Activated CD4-positive, alpha-beta memory T cell treated with anti-CD3 and anti-CD28 coated beads, Interleukin-2, amount 10 ng/mL, durations not matched to agents 7 days and 5 days (primary cell): ENCODE measurements around the gene ALDH7A1. TPM values are rescaled to one million over a fixed set of nuclear protein-coding genes. Genes with fewer than 3 reads are reported as not detected.
A peak's percentile ranks its signal among the peaks of the same experiment; 100 is the strongest.

Experiments used
- CTCF ChIA-PET: fragments of 350-600 bp; sonication (Branson Sonifier 250); formaldehyde crosslinking; loops from one replicate; lab custom pipeline; 2021; ENCODE audit warnings: antibody characterized with exemption, inconsistent platforms; lab: Charles Lee
- POLR2A ChIA-PET: fragments of 350-600 bp; sonication (Branson Sonifier 250); formaldehyde crosslinking; loops from one replicate; lab custom pipeline; 2021; ENCODE audit warnings: antibody characterized with exemption; lab: Charles Lee
- DNase-seq: peaks from one replicate; pipeline ENCODE4 v3.0.0-alpha.2; 2020
- H3K27ac Mint-ChIP-seq: one replicate; pipeline ENCODE4 v1.8.0; 2021; ENCODE audit warnings: mild to moderate bottlenecking, mixed read lengths
- H3K27me3 Mint-ChIP-seq: one replicate; pipeline ENCODE4 v1.8.0; 2021; ENCODE audit warnings: mixed read lengths
- H3K36me3 Mint-ChIP-seq: one replicate; pipeline ENCODE4 v1.8.0; 2021; ENCODE audit warnings: low read depth, mixed read lengths
- H3K4me1 Mint-ChIP-seq: one replicate; pipeline ENCODE4 v1.8.0; 2021; ENCODE audit warnings: mixed read lengths
- H3K4me3 Mint-ChIP-seq: one replicate; pipeline ENCODE4 v1.8.0; 2021; ENCODE audit warnings: mild to moderate bottlenecking, mixed read lengths
- H3K9me3 Mint-ChIP-seq: one replicate; pipeline ENCODE4 v1.8.0; 2021; ENCODE audit warnings: mixed read lengths
- total RNA-seq, 2 experiments: library from RNA; stranded (reverse); gene quantifications; one replicate each; pipeline ENCODE4 v1.2.3, GENCODE V29; 2021

ALDH7A1 gene
- total RNA-seq, 2 experiments from 2014 or later, result 0.71 to 1.0 TPM

- Mint-ChIP-seq H3K36me3 (no peaks in the 10 kb centered on the region), H3K9me3 (peaks cover 2% of the 10 kb centered on the region), H3K27me3 (no peaks in the 10 kb centered on the region), H3K27ac (no peak overlapping the region), H3K4me1 (peaks cover 13% of the 10 kb centered on the region), H3K4me3 (no peak overlapping the region)
- ChIA-PET CTCF (interaction anchor here (0.7 to 1.9 kb wide), 4 partner anchors 13 to 159 kb away, joined by 3 to 11 read pairs (median 3); no protein-coding TSS in a partner anchor), POLR2A (no interaction called here)
- no peak for DNase-seq
Measured at GRCh38 chr5:126512451-126512850, 82.6 kb downstream of the ALDH7A1 start.

- no peak for DNase-seq
- Mint-ChIP-seq H3K4me3 (no peak overlapping the region), H3K27me3 (no peaks in the 10 kb centered on the region), H3K27ac (no peak overlapping the region), H3K9me3 (peaks cover 2% of the 10 kb centered on the region), H3K36me3 (no peaks in the 10 kb centered on the region), H3K4me1 (peaks cover 13% of the 10 kb centered on the region)
- POLR2A ChIA-PET, result no interaction called here
- CTCF ChIA-PET, result interaction anchor here (0.7 to 1.9 kb wide), 5 partner anchors 12 to 158 kb away, joined by 3 to 11 read pairs (median 3); no protein-coding TSS in a partner anchor
Measured at GRCh38 chr5:126511961-126512360, 83.1 kb downstream of the ALDH7A1 start.

GRCh38 chr5:126509339-126509738 is 85.7 kb downstream of the ALDH7A1 start:
- H3K36me3 Mint-ChIP-seq, result no peaks in the 10 kb centered on the region
- H3K4me3 Mint-ChIP-seq, result no peak overlapping the region
- no peak overlapping the region for H3K27ac Mint-ChIP-seq
- no peaks in the 10 kb centered on the region for H3K27me3 Mint-ChIP-seq
- peaks cover 2% of the 10 kb centered on the region for H3K9me3 Mint-ChIP-seq
- CTCF ChIA-PET, result interaction anchor here (2.0 kb wide), 1 partner anchor 9 kb away, joined by 6 read pairs; no protein-coding TSS in a partner anchor
- POLR2A ChIA-PET, result no interaction called here
- no peak for DNase-seq
- H3K4me1 Mint-ChIP-seq, result peaks cover 13% of the 10 kb centered on the region

- no peak for DNase-seq
- Mint-ChIP-seq H3K4me3 (peak overlapping the region; percentile 24), H3K9me3 (peaks cover 2% of the 10 kb centered on the region), H3K27me3 (no peaks in the 10 kb centered on the region), H3K27ac (peak overlapping the region; percentile 61), H3K4me1 (peaks cover 13% of the 10 kb centered on the region), H3K36me3 (no peaks in the 10 kb centered on the region)
- ChIA-PET POLR2A (no interaction called here), CTCF (interaction anchor here (0.7 to 2.0 kb wide), 2 partner anchors 9 to 17 kb away, joined by 3 to 6 read pairs; no protein-coding TSS in a partner anchor)
Measured at GRCh38 chr5:126508962-126509279, 86.1 kb downstream of the ALDH7A1 start.

GRCh38 chr5:126508251-126508961 is 86.6 kb downstream of the ALDH7A1 start:
- H3K4me3 Mint-ChIP-seq, result peak overlapping the region; percentile 24
- peak overlapping the region; percentile 61 for H3K27ac Mint-ChIP-seq
- peaks cover 17% of the 10 kb centered on the region for H3K4me1 Mint-ChIP-seq
- H3K36me3 Mint-ChIP-seq, result no peaks in the 10 kb centered on the region
- ChIA-PET CTCF (interaction anchor here (0.7 to 2.0 kb wide), 2 partner anchors 8 to 16 kb away, joined by 3 to 6 read pairs; no protein-coding TSS in a partner anchor), POLR2A (no interaction called here)
- H3K27me3 Mint-ChIP-seq, result no peaks in the 10 kb centered on the region
- peaks cover 2% of the 10 kb centered on the region for H3K9me3 Mint-ChIP-seq
- no peak for DNase-seq

- POLR2A ChIA-PET, result no interaction called here
- H3K4me1 Mint-ChIP-seq, result peaks cover 18% of the 10 kb centered on the region
- H3K27me3 Mint-ChIP-seq, result no peaks in the 10 kb centered on the region
- H3K36me3 Mint-ChIP-seq, result no peaks in the 10 kb centered on the region
- CTCF ChIA-PET, result no interaction called here
- no peaks in the 10 kb centered on the region for H3K9me3 Mint-ChIP-seq
- H3K4me3 Mint-ChIP-seq, result no peak overlapping the region
- H3K27ac Mint-ChIP-seq, result no peak overlapping the region
- DNase-seq, result no peak
Measured at GRCh38 chr5:126506079-126506478, 88.9 kb downstream of the ALDH7A1 start.

GRCh38 chr5:126503602-126504104 is 91.4 kb downstream of the ALDH7A1 start:
- H3K4me1 Mint-ChIP-seq, result peaks cover 8% of the 10 kb centered on the region
- H3K27ac Mint-ChIP-seq, result peak overlapping the region; percentile 40
- H3K9me3 Mint-ChIP-seq, result no peaks in the 10 kb centered on the region
- no peaks in the 10 kb centered on the region for H3K27me3 Mint-ChIP-seq
- no peak overlapping the region for H3K4me3 Mint-ChIP-seq
- no peaks in the 10 kb centered on the region for H3K36me3 Mint-ChIP-seq
- POLR2A ChIA-PET, result no interaction called here
- DNase-seq, result no peak
- CTCF ChIA-PET, result interaction anchor here (0.7 kb wide), 1 partner anchor 326 kb away, joined by 3 read pairs; no protein-coding TSS in a partner anchor

GRCh38 chr5:126501448-126501847 is 93.6 kb downstream of the ALDH7A1 start:
- no peak for DNase-seq
- Mint-ChIP-seq H3K9me3 (no peaks in the 10 kb centered on the region), H3K27me3 (no peaks in the 10 kb centered on the region), H3K36me3 (no peaks in the 10 kb centered on the region), H3K4me1 (peaks cover 5% of the 10 kb centered on the region), H3K4me3 (no peak overlapping the region), H3K27ac (no peak overlapping the region)
- ChIA-PET CTCF (interaction anchor here (0.6 to 3.7 kb wide), 15 partner anchors 19 to 166 kb away, joined by 3 to 38 read pairs (median 5); no protein-coding TSS in a partner anchor), POLR2A (interaction anchor here (1.2 kb wide), 1 partner anchor 52 kb away, joined by 4 read pairs; no protein-coding TSS in a partner anchor)

- Mint-ChIP-seq H3K4me1 (peaks cover 5% of the 10 kb centered on the region), H3K4me3 (no peak overlapping the region), H3K36me3 (no peaks in the 10 kb centered on the region), H3K27ac (no peak overlapping the region), H3K27me3 (no peaks in the 10 kb centered on the region), H3K9me3 (no peaks in the 10 kb centered on the region)
- DNase-seq, result peak; percentile 20
- CTCF ChIA-PET, result interaction anchor here (0.7 to 3.7 kb wide), 38 partner anchors 9 to 162 kb away, joined by 3 to 38 read pairs (median 5); partner anchors contain the start of gene GRAMD2B
- POLR2A ChIA-PET, result interaction anchor here (1.3 to 1.9 kb wide), 2 partner anchors 10 to 77 kb away, joined by 5 to 7 read pairs; partner anchors contain the start of gene GRAMD2B
Measured at GRCh38 chr5:126499853-126500342, 95.1 kb downstream of the ALDH7A1 start.

GRCh38 chr5:126499278-126499677 is 95.7 kb downstream of the ALDH7A1 start:
- Mint-ChIP-seq H3K4me1 (peaks cover 5% of the 10 kb centered on the region), H3K9me3 (no peaks in the 10 kb centered on the region), H3K27me3 (no peaks in the 10 kb centered on the region), H3K4me3 (no peak overlapping the region), H3K36me3 (no peaks in the 10 kb centered on the region), H3K27ac (no peak overlapping the region)
- DNase-seq, result no peak
- ChIA-PET POLR2A (interaction anchor here (1.3 to 1.9 kb wide), 2 partner anchors 9 to 76 kb away, joined by 5 to 7 read pairs; partner anchors contain the start of gene GRAMD2B), CTCF (interaction anchor here (1.1 to 3.7 kb wide), 25 partner anchors 10 to 161 kb away, joined by 3 to 38 read pairs (median 6); partner anchors contain the start of gene GRAMD2B)

- ChIA-PET POLR2A (no interaction called here), CTCF (interaction anchor here (0.8 to 2.2 kb wide), 3 partner anchors 36 to 160 kb away, joined by 3 to 5 read pairs (median 3); no protein-coding TSS in a partner anchor)
- no peak overlapping the region for H3K4me3 Mint-ChIP-seq
- DNase-seq, result no peak
- H3K36me3 Mint-ChIP-seq, result no peaks in the 10 kb centered on the region
- no peaks in the 10 kb centered on the region for H3K9me3 Mint-ChIP-seq
- no peaks in the 10 kb centered on the region for H3K4me1 Mint-ChIP-seq
- no peaks in the 10 kb centered on the region for H3K27me3 Mint-ChIP-seq
- no peak overlapping the region for H3K27ac Mint-ChIP-seq
Measured at GRCh38 chr5:126497506-126497905, 97.5 kb downstream of the ALDH7A1 start.

GRCh38 chr5:126494393-126494792 is 100.6 kb downstream of the ALDH7A1 start:
- Mint-ChIP-seq H3K27me3 (no peaks in the 10 kb centered on the region), H3K27ac (no peak overlapping the region), H3K4me3 (no peak overlapping the region), H3K4me1 (no peaks in the 10 kb centered on the region), H3K9me3 (no peaks in the 10 kb centered on the region), H3K36me3 (no peaks in the 10 kb centered on the region)
- POLR2A ChIA-PET, result interaction anchor here (0.9 kb wide), 1 partner anchor 71 kb away, joined by 3 read pairs; no protein-coding TSS in a partner anchor
- CTCF ChIA-PET, result no interaction called here
- no peak for DNase-seq

- no peaks in the 10 kb centered on the region for H3K9me3 Mint-ChIP-seq
- no peak for DNase-seq
- no peak overlapping the region for H3K27ac Mint-ChIP-seq
- no peaks in the 10 kb centered on the region for H3K27me3 Mint-ChIP-seq
- H3K36me3 Mint-ChIP-seq, result peaks cover 2% of the 10 kb centered on the region
- H3K4me3 Mint-ChIP-seq, result no peak overlapping the region
- POLR2A ChIA-PET, result no interaction called here
- H3K4me1 Mint-ChIP-seq, result no peaks in the 10 kb centered on the region
- CTCF ChIA-PET, result interaction anchor here (0.7 to 0.9 kb wide), 2 partner anchors 27 to 138 kb away, joined by 3 to 4 read pairs; no protein-coding TSS in a partner anchor
Measured at GRCh38 chr5:126492939-126493338, 102.1 kb downstream of the ALDH7A1 start.
